GM13977 (cell line): ENCODE results near the gene EPHA10.

Experiments used
- DNase-seq: peaks from one replicate; pipeline ENCODE4 v3.0.0; 2012; ENCODE audit warnings: low spot score
- CTCF ChIP-seq: IDR thresholded peaks from 2 replicates; pipeline ENCODE4 v1.5.1; 2012; ENCODE audit warnings: mild to moderate bottlenecking, control low read depth; ENCODE audit not compliant: insufficient read depth; ENCODE audit errors: extremely low read depth, missing control alignments
- in situ Hi-C: fragments of 300-500 bp; cut with MboI; formaldehyde crosslinking; loops from one replicate; pipeline ENCODE4 v1.12.0; 2022; ENCODE audit warnings: low sequenced_read_pairs, low pct_unique_long_range_greater_than_20kb, mixed read lengths, inconsistent platforms; ENCODE audit not compliant: unreplicated experiment

The EPHA10 gene

GRCh38 chr1:37714689-37715088, 50.2 kb downstream of the EPHA10 start:
- TF ChIP-seq CTCF: no peak
- in situ Hi-C loops: no loop called here

GRCh38 chr1:37714226-37714625, 50.7 kb downstream of the EPHA10 start:
- no peak for DNase-seq
- in situ Hi-C loops: no loop called here
- no peak for TF ChIP-seq CTCF

More at GRCh38 chr1:37714689-37715088, 50.2 kb downstream of the EPHA10 start:
- DNase-seq: no peak

GRCh38 chr1:37708471-37708870, 56.4 kb downstream of the EPHA10 start:
- no peak for TF ChIP-seq CTCF
- in situ Hi-C loops: no loop called here
- DNase-seq: no peak

GRCh38 chr1:37705399-37705798, 59.5 kb downstream of the EPHA10 start:
- no peak for TF ChIP-seq CTCF
- no peak for DNase-seq
- in situ Hi-C loops: no loop called here

GRCh38 chr1:37704966-37705365, 60.0 kb downstream of the EPHA10 start:
- in situ Hi-C loops: no loop called here
- no peak for DNase-seq
- no peak for TF ChIP-seq CTCF

- in situ Hi-C loops: no loop called here
- DNase-seq: no peak
- no peak for TF ChIP-seq CTCF
Measured at GRCh38 chr1:37703061-37703460, 61.9 kb downstream of the EPHA10 start.

- no peak for TF ChIP-seq CTCF
- in situ Hi-C loops: no loop called here
- no peak for DNase-seq
Measured at GRCh38 chr1:37701051-37701450, 63.9 kb downstream of the EPHA10 start.
